CMK (cell line): ENCODE results near the gene PRIM2.
"Not testable (repeated sequence)": the region's sequence is repeated elsewhere in the genome, so short reads cannot be mapped to it uniquely, and the experiment has no call there.

Source experiments
- DNase-seq: peaks from one replicate; pipeline ENCODE4 v3.0.0-alpha.2; 2010; ENCODE audit warnings: low read depth

The PRIM2 gene

GRCh38 chr6:57445790-57446468 lies 128.5 kb downstream of the PRIM2 start:
- not testable (repeated sequence) for DNase-seq

GRCh38 chr6:57449496-57450066 lies 132.2 kb downstream of the PRIM2 start:
- not testable (repeated sequence) for DNase-seq

GRCh38 chr6:57459781-57460180 lies 142.4 kb downstream of the PRIM2 start:
- DNase-seq = not testable (repeated sequence)

- DNase-seq = not testable (repeated sequence)
Observed at GRCh38 chr6:57461022-57461421, 143.6 kb downstream of the PRIM2 start.

GRCh38 chr6:57463809-57464208 lies 146.4 kb downstream of the PRIM2 start:
- DNase-seq = not testable (repeated sequence)

- DNase-seq = not testable (repeated sequence)
Observed at GRCh38 chr6:57465968-57466367, 148.5 kb downstream of the PRIM2 start.

- DNase-seq = no peak
Observed at GRCh38 chr6:57469072-57469471, 151.6 kb downstream of the PRIM2 start.

- not testable (repeated sequence) for DNase-seq
Observed at GRCh38 chr6:57470148-57470547, 152.7 kb downstream of the PRIM2 start.

- not testable (repeated sequence) for DNase-seq
Observed at GRCh38 chr6:57471314-57471864, 154.0 kb downstream of the PRIM2 start.

GRCh38 chr6:57472861-57473362 lies 155.5 kb downstream of the PRIM2 start:
- DNase-seq = not testable (repeated sequence)

- not testable (repeated sequence) for DNase-seq
Observed at GRCh38 chr6:57474862-57475475, 157.5 kb downstream of the PRIM2 start.

GRCh38 chr6:57475656-57476055 lies 158.2 kb downstream of the PRIM2 start:
- DNase-seq = not testable (repeated sequence)

- not testable (repeated sequence) for DNase-seq
Observed at GRCh38 chr6:57480194-57480593, 162.8 kb downstream of the PRIM2 start.

GRCh38 chr6:57481121-57481520 lies 163.7 kb downstream of the PRIM2 start:
- not testable (repeated sequence) for DNase-seq

GRCh38 chr6:57482471-57482870 lies 165.0 kb downstream of the PRIM2 start:
- not testable (repeated sequence) for DNase-seq

GRCh38 chr6:57486494-57487081 lies 169.2 kb downstream of the PRIM2 start:
- DNase-seq = not testable (repeated sequence)

- not testable (repeated sequence) for DNase-seq
Observed at GRCh38 chr6:57488551-57488950, 171.1 kb downstream of the PRIM2 start.

- DNase-seq = not testable (repeated sequence)
Observed at GRCh38 chr6:57489887-57490286, 172.5 kb downstream of the PRIM2 start.

GRCh38 chr6:57491795-57492194 lies 174.4 kb downstream of the PRIM2 start:
- not testable (repeated sequence) for DNase-seq

- not testable (repeated sequence) for DNase-seq
Observed at GRCh38 chr6:57496251-57496650, 178.8 kb downstream of the PRIM2 start.

- not testable (repeated sequence) for DNase-seq
Observed at GRCh38 chr6:57500368-57501021, 183.1 kb downstream of the PRIM2 start.

GRCh38 chr6:57502387-57502786 lies 185.0 kb downstream of the PRIM2 start:
- not testable (repeated sequence) for DNase-seq
